Measurements from ENCODE around the gene CEP19. TPM values are rescaled to one million over a fixed set of nuclear protein-coding genes. Genes with fewer than 3 reads are reported as not detected.
A peak's percentile ranks its signal among the peaks of the same experiment; 100 is the strongest.
"Not testable (repeated sequence)": the region's sequence is repeated elsewhere in the genome, so short reads cannot be mapped to it uniquely, and the experiment has no call there.

CEP19 gene
- total RNA-seq, 3 donors from 2014 or later (not counting 1 experiment from before 2014, with no cell fraction given) = 0.92 to 1.8 (median 1.1) TPM

DNA sequence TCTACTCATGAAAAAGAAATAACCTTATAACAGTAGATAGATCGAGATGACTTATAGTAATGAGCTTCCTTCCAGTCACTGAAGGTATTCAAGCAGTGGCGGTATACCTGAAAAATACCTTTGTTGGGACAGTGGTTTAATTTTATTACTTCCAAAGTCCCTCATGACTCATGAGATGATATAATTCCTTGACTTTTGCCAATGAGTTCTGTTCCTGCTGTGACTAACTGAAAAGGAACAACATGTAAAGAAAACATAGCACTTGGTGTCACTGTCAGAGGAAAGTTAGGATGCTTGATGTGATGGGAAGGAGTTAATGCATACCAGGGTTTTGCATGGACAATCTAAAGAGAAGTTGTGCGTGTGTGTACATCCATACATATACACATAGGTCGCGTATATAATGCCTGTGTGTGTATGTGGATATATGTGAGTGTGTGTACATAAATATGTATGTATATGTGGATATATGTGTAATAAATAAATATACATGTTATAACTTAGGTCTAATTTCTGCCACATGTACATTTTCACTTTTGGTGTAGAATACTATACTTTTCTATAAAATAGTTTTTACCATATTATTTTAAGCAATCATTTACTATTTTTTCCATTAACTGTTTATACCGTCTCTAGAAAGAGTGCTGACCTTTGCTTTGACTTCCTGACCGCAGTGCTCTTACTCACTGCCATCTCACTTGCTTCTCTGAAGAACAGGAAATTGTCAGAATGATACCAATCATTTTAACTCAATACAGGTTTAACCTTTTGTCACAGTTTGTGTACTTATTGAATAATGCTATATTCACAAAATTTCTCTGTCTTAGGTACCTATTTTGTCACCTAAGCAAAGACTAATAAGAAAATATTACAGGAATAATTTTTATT, 15.0 kb upstream of the CEP19 start:
- ATAC-seq = peak in 2 of 3 donors; percentile 73 to 79
- H3K27me3 Mint-ChIP-seq (ENCODE audit: low read depth in 2 of 2) = no peaks in the 10 kb centered on the region
- peak overlapping the region; percentile 30 to 65 for H3K27ac Mint-ChIP-seq
- TF ChIP-seq, protein P1, sequence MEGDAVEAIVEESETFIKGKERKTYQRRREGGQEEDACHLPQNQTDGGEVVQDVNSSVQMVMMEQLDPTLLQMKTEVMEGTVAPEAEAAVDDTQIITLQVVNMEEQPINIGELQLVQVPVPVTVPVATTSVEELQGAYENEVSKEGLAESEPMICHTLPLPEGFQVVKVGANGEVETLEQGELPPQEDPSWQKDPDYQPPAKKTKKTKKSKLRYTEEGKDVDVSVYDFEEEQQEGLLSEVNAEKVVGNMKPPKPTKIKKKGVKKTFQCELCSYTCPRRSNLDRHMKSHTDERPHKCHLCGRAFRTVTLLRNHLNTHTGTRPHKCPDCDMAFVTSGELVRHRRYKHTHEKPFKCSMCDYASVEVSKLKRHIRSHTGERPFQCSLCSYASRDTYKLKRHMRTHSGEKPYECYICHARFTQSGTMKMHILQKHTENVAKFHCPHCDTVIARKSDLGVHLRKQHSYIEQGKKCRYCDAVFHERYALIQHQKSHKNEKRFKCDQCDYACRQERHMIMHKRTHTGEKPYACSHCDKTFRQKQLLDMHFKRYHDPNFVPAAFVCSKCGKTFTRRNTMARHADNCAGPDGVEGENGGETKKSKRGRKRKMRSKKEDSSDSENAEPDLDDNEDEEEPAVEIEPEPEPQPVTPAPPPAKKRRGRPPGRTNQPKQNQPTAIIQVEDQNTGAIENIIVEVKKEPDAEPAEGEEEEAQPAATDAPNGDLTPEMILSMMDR (IDR thresholded peaks at IDR 0.05) = no peak
- Histone ChIP-seq H3K4me1 (ENCODE audit: control insufficient read depth, insufficient read depth, low read length) (no peaks in the 10 kb centered on the region), H3K9me3 (ENCODE audit: control insufficient read depth, insufficient read depth, low read length) (no peaks in the 10 kb centered on the region), H3K36me3 (ENCODE audit: control insufficient read depth, insufficient read depth, low read length) (peaks cover 14% of the 10 kb centered on the region), H3K27ac (ENCODE audit: low read length) (no peak overlapping the region), H3K4me3 (ENCODE audit: low read length) (no peak overlapping the region), H3K27me3 (ENCODE audit: control insufficient read depth, insufficient read depth, low read length) (no peaks in the 10 kb centered on the region)
- H3K4me3 Mint-ChIP-seq = no peak overlapping the region
- H3K36me3 Mint-ChIP-seq = peaks cover 8% of the 10 kb centered on the region
- 65% methylated on average over 3 of the region's 7 CpGs for WGBS (ENCODE audit: insufficient coverage)
- intact Hi-C loops (cut with micrococcal nuclease) = no loop called here
- peaks cover 11 to 14% of the 10 kb centered on the region in 2 donors for H3K4me1 Mint-ChIP-seq
- no peaks in the 10 kb centered on the region for H3K9me3 Mint-ChIP-seq
- peak in 1 of 2 donors; percentile 32 for DNase-seq

DNA sequence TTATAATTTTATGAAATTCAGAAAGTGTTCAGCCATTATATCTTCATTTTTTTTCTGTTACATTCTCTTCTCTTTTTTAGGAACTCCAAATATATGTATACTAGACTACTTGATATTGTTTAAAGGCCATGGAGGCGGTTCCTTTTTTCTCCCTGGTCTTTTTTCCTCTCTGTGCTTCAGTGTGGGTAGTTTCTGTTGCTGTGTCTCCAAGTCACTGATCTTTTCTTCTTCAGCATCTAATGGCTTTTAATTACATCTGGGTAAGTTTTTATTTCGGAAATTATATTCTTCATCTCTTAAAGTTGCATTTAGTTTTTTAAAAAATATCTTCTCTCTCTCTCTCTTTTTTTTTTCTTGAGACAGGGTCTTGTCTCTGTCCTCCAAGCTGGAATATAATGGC, 9.0 kb upstream of the CEP19 start:
- H3K27ac Mint-ChIP-seq = peak overlapping the region in 1 of 2 donors; percentile 12
- H3K9me3 Mint-ChIP-seq = no peaks in the 10 kb centered on the region
- ATAC-seq (no peak), DNase-seq (no peak)
- H3K4me3 Mint-ChIP-seq = no peak overlapping the region
- H3K4me1 ChIP-seq (ENCODE audit: control insufficient read depth, insufficient read depth, low read length) = no peaks in the 10 kb centered on the region
- H3K36me3 ChIP-seq (ENCODE audit: control insufficient read depth, insufficient read depth, low read length) = peaks cover 14% of the 10 kb centered on the region
- H3K27me3 ChIP-seq (ENCODE audit: control insufficient read depth, insufficient read depth, low read length) = no peaks in the 10 kb centered on the region
- H3K4me1 Mint-ChIP-seq = peaks cover 0 to 1% of the 10 kb centered on the region in 2 donors
- no peaks in the 10 kb centered on the region for H3K27me3 Mint-ChIP-seq (ENCODE audit: low read depth in 2 of 2)
- H3K36me3 Mint-ChIP-seq = peaks cover 27% of the 10 kb centered on the region
- no peak overlapping the region for H3K27ac ChIP-seq (ENCODE audit: low read length)
- intact Hi-C loops (cut with micrococcal nuclease) = no loop called here
- WGBS (ENCODE audit: insufficient coverage) = 100% methylated on average over 1 of the region's 2 CpGs
- TF ChIP-seq, protein P1 (IDR thresholded peaks at IDR 0.05) = no peak
- H3K9me3 ChIP-seq (ENCODE audit: control insufficient read depth, insufficient read depth, low read length) = no peaks in the 10 kb centered on the region
- H3K4me3 ChIP-seq (ENCODE audit: low read length) = no peak overlapping the region

DNA sequence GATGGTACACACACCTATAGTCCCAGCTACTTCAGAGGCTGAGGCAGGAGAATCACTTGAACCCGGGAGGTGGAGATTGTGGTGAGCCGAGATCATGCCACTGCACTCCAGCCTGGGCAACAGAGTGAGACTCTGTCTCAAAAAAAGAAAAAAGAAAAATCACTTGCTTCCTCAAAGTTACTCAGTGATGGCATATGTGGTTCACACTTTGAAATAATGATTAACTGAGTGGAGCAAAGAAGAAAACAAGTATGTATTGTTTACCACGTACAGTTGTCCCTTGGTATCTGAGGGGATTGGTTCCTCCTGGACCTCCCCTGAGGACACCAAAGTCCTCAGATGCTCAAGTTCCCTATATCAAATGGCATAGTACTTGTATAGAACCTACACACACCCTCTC, 5.1 kb upstream of the CEP19 start:
- H3K27ac ChIP-seq (ENCODE audit: low read length); H3K27me3 ChIP-seq (ENCODE audit: control insufficient read depth, insufficient read depth, low read length); H3K9me3 Mint-ChIP-seq; H3K27me3 Mint-ChIP-seq (ENCODE audit: low read depth in 2 of 2); H3K4me3 Mint-ChIP-seq; H3K9me3 ChIP-seq (ENCODE audit: control insufficient read depth, insufficient read depth, low read length); H3K4me3 ChIP-seq (ENCODE audit: low read length); intact Hi-C loops (cut with micrococcal nuclease); H3K36me3 ChIP-seq (ENCODE audit: control insufficient read depth, insufficient read depth, low read length); ATAC-seq; DNase-seq; H3K27ac Mint-ChIP-seq: not testable (repeated sequence)
- H3K4me1 Mint-ChIP-seq = peaks cover 0 to 10% of the 10 kb centered on the region in 2 donors
- peaks cover 20% of the 10 kb centered on the region for H3K36me3 Mint-ChIP-seq
- H3K4me1 ChIP-seq (ENCODE audit: control insufficient read depth, insufficient read depth, low read length) = peaks cover 10% of the 10 kb centered on the region
- whole genome bisulfite sequencing (ENCODE audit: insufficient coverage) = 83% methylated on average over 2 of the region's 3 CpGs

Measured in natural killer cell (primary cell).